Activated B cell treated with CpG ODN at 0.5 μM for 24 hours (primary cell): ENCODE results near the gene CROCC2. TPM values are rescaled to one million over a fixed set of nuclear protein-coding genes. Genes with fewer than 3 reads are reported as not detected.

ENCODE experiments used
- ATAC-seq: fragments of 200-7000 bp; cut with Tn5 transposase; one replicate; pipeline ENCODE4 v1.10.0; 2021; ENCODE audit warnings: low read depth, mild to moderate bottlenecking, moderate library complexity
- CTCF ChIA-PET: fragments of 350-600 bp; sonication (Branson Sonifier 250); formaldehyde crosslinking; loops from one replicate; lab custom pipeline; 2021; ENCODE audit warnings: antibody characterized with exemption; lab: Charles Lee
- POLR2A ChIA-PET: fragments of 350-600 bp; sonication (Branson Sonifier 250); formaldehyde crosslinking; loops from one replicate; lab custom pipeline; 2021; ENCODE audit warnings: antibody characterized with exemption; lab: Charles Lee
- DNase-seq: peaks from one replicate; pipeline ENCODE4 v3.0.0; 2022
- H3K27ac Mint-ChIP-seq: one replicate; pipeline ENCODE4 v1.8.0; 2020; ENCODE audit warnings: mixed read lengths
- H3K27me3 Mint-ChIP-seq: one replicate; pipeline ENCODE4 v1.8.0; 2021; ENCODE audit warnings: mixed read lengths
- H3K36me3 Mint-ChIP-seq: one replicate; pipeline ENCODE4 v1.8.0; 2021; ENCODE audit warnings: low read depth, mixed read lengths
- H3K4me1 Mint-ChIP-seq: one replicate; pipeline ENCODE4 v1.8.0; 2021; ENCODE audit warnings: mixed read lengths
- H3K4me3 Mint-ChIP-seq: one replicate; pipeline ENCODE4 v1.8.0; 2020; ENCODE audit warnings: mild to moderate bottlenecking, mixed read lengths
- H3K9me3 Mint-ChIP-seq: one replicate; pipeline ENCODE4 v1.8.0; 2020; ENCODE audit warnings: mixed read lengths
- CTCF ChIP-seq: fragments of 200-600 bp; IDR thresholded peaks from one replicate; pipeline ENCODE4 v1.8.0; 2022; ENCODE audit warnings: antibody characterized with exemption, mild to moderate bottlenecking
- intact Hi-C: fragments of 100-400 bp; cut with micrococcal nuclease; formaldehyde crosslinking; loops from one replicate; pipeline ENCODE4 v1.15.1; 2024
- total RNA-seq: library from RNA; stranded (reverse); gene quantifications from 2 replicates; pipeline ENCODE4 v1.2.3, GENCODE V29; 2022

CROCC2 gene
- total RNA-seq, 1 donor from 2014 or later: not detected

GRCh38 chr2:240982821-240983281 is 76.7 kb downstream of the CROCC2 start:
- no peaks in the 10 kb centered on the region for H3K36me3 Mint-ChIP-seq
- H3K4me3 Mint-ChIP-seq: no peak overlapping the region
- no peak for ATAC-seq
- peaks cover 3% of the 10 kb centered on the region for H3K4me1 Mint-ChIP-seq
- POLR2A ChIA-PET: interaction anchor here (1.0 kb wide), 1 partner anchor 168 kb away, joined by 5 read pairs; the partner anchor contains the start of gene PPP1R7
- CTCF ChIA-PET: interaction anchor here (1.1 to 1.6 kb wide), 4 partner anchors 96 to 168 kb away, joined by 4 to 6 read pairs (median 6); partner anchors contain the start of gene PPP1R7
- H3K9me3 Mint-ChIP-seq: no peaks in the 10 kb centered on the region
- H3K27me3 Mint-ChIP-seq: peaks cover 14% of the 10 kb centered on the region
- intact Hi-C loops: loop anchor here (2.0 to 10.0 kb wide), 5 partner anchors 59 to 232 kb away; partner anchors contain the start of gene PPP1R7
- TF ChIP-seq CTCF: no peak
- H3K27ac Mint-ChIP-seq: no peak overlapping the region
- DNase-seq: peak; percentile 12

GRCh38 chr2:240983361-240983995 is 77.3 kb downstream of the CROCC2 start:
- Mint-ChIP-seq H3K36me3 (no peaks in the 10 kb centered on the region), H3K27me3 (peaks cover 14% of the 10 kb centered on the region), H3K27ac (no peak overlapping the region), H3K9me3 (no peaks in the 10 kb centered on the region), H3K4me3 (no peak overlapping the region), H3K4me1 (peaks cover 3% of the 10 kb centered on the region)
- ChIA-PET CTCF (interaction anchor here (0.7 to 1.6 kb wide), 8 partner anchors 89 to 615 kb away, joined by 3 to 6 read pairs (median 4); partner anchors contain the start of genes PASK and PPP1R7), POLR2A (interaction anchor here (0.6 to 1.0 kb wide), 2 partner anchors 55 to 167 kb away, joined by 3 to 5 read pairs; partner anchors contain the start of gene PPP1R7)
- peak; percentile 45 for DNase-seq
- intact Hi-C loops: loop anchor here (2.0 to 10.0 kb wide), 5 partner anchors 59 to 231 kb away; partner anchors contain the start of gene PPP1R7
- TF ChIP-seq CTCF: no peak
- peak; percentile 86 for ATAC-seq

GRCh38 chr2:240983996-240984498 is 77.9 kb downstream of the CROCC2 start:
- peaks cover 14% of the 10 kb centered on the region for H3K27me3 Mint-ChIP-seq
- TF ChIP-seq CTCF: no peak
- POLR2A ChIA-PET: interaction anchor here (0.6 to 1.0 kb wide), 2 partner anchors 54 to 166 kb away, joined by 3 to 5 read pairs; partner anchors contain the start of gene PPP1R7
- H3K4me1 Mint-ChIP-seq: peaks cover 3% of the 10 kb centered on the region
- ATAC-seq: no peak
- CTCF ChIA-PET: interaction anchor here (0.7 to 1.6 kb wide), 8 partner anchors 89 to 614 kb away, joined by 3 to 6 read pairs (median 4); partner anchors contain the start of genes PASK and PPP1R7
- peak; percentile 13 for DNase-seq
- no peak overlapping the region for H3K4me3 Mint-ChIP-seq
- no peaks in the 10 kb centered on the region for H3K9me3 Mint-ChIP-seq
- H3K36me3 Mint-ChIP-seq: no peaks in the 10 kb centered on the region
- no peak overlapping the region for H3K27ac Mint-ChIP-seq
- intact Hi-C loops: loop anchor here (2.0 to 10.0 kb wide), 5 partner anchors 58 to 231 kb away; partner anchors contain the start of gene PPP1R7

DNA sequence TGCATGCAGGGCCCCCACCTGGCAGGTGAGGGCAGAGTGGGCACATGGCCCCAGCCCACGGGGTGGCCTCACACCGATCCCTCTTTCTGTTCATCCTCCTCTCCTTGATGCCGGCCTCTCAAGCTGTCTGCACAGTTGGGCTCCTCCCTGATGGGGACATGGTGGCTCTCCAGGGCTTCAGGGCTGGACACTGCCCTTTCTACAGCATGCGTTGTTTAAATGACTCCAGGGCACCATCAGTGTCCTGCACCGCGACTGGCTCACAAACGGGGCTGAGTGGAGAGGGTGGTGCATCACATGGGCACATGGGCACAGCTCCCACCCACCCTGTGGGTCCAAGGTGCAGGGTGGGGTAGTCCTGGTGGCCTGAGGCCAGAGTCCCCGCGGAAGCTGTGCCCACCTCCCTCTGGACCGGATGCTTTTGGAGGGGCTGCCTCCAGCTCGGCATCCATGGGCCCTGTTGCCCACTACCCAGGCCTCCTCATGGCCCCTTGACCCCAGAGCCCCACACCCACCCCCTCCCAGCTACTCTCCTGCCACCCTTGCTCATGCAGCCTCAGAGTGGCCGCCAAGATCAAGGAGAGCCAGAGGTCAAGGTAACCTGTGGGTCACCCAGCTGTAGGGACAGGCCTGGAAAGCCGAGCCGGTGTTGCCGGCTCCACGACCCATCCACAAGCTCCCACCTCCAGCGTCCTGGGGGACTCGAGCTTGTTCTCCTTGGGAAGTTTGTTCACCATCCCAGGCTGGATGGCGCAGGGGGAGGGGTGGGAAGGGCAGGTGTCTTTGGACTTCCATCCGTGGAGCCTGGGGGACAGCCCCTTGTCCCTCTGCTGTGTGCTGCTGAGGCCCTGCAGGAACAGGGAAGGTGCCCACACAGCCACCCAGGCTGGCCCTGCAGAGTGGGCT is 80.0 kb downstream of the CROCC2 start:
- DNase-seq: peak; percentile 11
- CTCF ChIA-PET: no interaction called here
- POLR2A ChIA-PET: interaction anchor here (0.7 to 0.9 kb wide), 2 partner anchors 88 to 165 kb away, joined by 3 to 9 read pairs; partner anchors contain the start of gene PPP1R7

More for the DNA sequence above, 80.0 kb downstream of the CROCC2 start:
- Mint-ChIP-seq H3K4me3 (no peak overlapping the region), H3K36me3 (no peaks in the 10 kb centered on the region), H3K4me1 (peaks cover 3% of the 10 kb centered on the region), H3K9me3 (no peaks in the 10 kb centered on the region), H3K27ac (no peak overlapping the region), H3K27me3 (peaks cover 13% of the 10 kb centered on the region)
- intact Hi-C loops: loop anchor here (10.0 kb wide), 1 partner anchor 229 kb away; no protein-coding TSS in a partner anchor
- no peak for ATAC-seq
- TF ChIP-seq CTCF: no peak
